HG02798 (cell line): Measurements from ENCODE around the gene SRRM2.

Experiments
- ATAC-seq: cut with Tn5 transposase; IDR thresholded peaks from one replicate; pipeline ENCODE4 v1.9.1; 2021; ENCODE audit warnings: mild to moderate bottlenecking; ENCODE audit not compliant: unreplicated experiment, poor library complexity

SRRM2 gene

DNA sequence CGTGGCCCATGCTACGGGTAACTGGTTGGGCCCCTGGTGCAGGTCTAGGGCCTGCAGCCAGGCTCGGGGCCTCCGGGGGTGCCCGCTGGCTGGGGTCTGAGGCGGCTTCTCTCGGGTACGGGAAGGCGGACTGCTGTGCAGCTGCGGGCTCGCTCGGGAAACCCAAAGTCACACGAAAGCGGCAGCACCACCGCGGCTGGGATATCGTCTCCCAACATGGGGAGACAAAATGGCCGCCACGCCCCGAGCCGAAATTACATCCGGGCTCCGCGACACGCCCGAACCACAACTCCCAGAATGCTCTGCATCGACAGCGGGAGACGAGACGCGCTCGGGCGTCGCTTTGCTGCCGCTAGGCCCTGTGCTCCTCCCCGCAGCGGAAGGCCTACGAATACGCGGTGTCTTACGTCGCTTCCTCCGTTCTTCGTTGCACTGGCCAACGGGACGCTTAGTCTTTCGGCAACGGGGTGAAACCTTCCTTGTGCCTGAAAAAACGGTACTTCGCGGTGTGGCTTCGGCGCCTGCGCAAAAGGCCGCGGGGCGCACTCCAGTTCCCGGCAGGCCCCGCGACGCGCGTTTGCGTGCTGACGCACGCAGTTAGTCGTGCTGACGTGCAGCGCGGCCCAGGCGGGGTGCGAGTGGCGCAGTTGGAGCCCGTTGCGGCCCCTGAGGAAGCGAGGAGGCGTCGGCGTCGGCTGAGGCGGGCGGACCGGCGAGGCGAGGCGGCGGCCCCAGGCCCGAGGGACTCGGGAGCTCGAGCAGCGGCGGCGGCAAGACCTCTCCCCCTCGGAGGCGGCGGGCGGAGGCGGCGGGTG, at the start of gene SRRM2:
SRRM2 (plus strand) TSS at position 604 of the 815 bp plus-strand sequence. CDS start 3,727 bp downstream, outside the sequence.
- ATAC-seq, result peak; percentile 82

DNA sequence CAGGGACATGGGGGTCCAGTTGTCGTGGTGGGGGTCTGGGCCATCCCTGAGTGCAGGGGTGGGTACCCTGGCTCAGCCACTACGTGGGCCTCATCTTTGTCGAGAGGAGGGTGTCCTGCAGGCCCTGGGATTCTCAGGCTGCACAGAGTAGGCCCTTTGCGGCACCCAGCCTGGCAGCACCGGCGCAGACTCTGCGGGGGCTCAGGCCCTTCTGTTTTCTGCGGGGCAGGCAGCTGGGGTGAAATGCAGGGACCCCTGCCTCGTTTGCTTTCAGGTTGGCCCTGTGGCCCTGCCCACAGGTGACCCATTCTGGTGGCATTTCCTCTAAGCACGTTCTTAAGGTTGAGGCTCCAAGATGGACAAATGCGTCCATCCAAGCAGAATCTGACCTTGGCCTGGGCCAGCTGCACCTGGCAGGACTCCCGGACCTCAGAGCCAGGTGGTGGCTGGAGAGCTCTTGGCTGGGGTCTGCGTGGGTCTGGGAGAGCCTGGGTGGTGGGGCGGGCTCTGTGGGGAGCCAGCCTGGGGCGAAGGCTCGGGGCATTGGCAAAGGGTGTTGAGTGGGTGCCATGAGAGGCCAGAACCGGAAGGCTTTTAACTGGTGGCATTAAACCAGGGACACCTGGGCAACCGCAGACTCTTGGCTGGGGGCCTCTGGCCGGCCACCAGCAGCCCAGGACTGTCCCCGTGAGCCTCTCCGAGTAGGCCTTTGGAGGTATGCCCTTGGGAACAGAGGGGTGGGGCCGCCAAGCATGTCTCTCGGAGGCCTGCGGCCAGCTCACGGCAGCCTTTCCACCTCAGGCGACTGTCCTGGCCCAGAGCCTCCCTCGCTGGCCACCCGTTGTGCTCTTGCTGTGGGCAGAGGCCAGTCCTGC, 49.3 kb upstream of the SRRM2 start:
- ATAC-seq, result no peak

DNA sequence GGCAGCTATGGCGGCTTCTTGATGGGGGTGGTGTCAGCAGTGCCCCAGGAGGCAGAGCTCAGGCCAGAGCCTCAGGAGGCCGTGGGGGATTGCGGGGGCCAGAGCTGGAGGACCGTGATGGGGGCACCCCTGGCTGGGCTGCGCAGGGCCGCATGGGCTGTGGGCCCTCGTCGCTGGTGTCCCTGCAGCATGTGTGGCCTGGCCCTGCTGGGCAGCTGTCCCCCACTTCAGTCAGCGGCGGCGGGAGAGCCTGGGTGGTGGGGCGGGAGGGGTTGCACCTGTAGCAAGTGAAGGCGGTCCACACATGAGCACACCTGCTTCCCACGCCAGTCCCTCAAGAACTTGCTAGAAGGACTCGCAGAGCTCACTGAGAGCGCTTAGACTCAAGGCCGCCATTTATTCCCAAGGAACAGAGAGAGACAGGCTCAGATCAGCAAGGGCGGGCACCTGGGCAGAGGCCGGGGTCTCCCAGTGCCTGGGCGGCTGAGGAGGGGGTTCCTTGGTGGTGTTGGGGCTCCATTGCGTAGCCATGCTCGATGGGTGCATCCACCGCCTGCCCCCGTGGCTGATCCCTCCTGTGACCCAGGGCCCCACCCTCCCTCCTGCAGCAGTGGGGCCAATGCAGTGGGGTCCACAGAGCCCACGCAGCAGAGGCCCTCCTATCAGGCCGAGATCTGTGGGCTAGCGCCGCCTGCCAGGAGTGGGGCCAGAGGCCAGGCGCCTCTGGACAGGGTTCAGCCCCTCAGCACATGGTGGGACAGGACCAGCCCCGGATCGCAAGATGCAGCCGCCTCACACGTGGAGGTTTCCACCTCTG, 48.1 kb upstream of the SRRM2 start:
- ATAC-seq, result no peak

DNA sequence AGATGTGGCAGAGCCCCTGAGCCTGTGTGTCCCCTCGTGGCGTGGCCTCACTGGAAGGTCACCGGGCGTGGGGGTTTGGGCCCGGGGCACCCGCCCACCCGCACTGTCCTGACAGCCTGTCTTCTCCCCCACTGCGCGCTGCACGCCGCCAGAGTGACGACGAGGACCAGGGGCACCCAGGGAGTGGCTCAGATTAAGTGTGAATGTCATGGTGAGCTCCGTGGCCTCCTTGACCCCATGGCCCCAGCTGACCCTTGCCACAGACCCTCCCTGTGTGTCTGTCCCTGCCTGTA, 47.5 kb upstream of the SRRM2 start:
- no peak for ATAC-seq

DNA sequence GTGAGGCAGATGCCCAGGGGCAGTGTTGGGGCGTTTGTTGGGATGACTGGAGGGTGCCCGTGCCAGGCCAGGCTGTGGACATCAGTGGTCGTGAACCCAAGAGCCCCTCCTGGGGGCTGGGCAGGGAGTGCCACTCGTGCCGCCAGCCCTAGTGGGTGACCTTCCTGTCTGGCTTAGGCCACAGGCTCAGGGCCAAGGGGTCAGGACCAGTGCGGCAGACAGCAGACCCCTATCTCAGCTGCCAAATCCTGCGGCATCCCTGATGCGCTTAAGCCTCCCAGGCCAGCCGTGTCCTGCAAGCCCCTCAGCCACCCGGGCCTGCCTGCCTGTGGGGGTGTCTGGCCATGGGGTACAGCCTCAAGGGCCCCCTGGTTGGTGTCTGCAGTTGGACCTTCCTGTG, 47.1 kb upstream of the SRRM2 start:
- ATAC-seq, result no peak

DNA sequence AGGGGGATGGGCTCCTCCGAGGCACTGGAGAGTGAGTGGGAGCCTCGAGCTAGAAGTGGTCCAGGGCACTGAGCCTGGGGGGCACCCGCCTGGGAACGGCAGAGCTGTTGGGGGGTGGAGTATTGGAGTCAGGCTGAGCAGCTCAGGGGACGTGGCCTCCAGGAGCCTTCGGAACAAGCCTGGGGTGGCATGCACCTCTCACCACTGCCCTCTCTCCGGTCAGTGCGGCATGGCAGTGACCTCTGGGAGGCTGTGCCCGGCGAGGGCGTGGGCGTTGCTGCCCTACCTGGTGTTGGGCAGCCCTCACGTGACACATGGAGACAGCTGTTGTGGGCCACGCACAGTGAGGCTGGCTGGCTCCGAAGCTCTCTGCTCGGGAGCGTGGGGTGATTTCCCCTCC, 46.4 kb upstream of the SRRM2 start:
- no peak for ATAC-seq

DNA sequence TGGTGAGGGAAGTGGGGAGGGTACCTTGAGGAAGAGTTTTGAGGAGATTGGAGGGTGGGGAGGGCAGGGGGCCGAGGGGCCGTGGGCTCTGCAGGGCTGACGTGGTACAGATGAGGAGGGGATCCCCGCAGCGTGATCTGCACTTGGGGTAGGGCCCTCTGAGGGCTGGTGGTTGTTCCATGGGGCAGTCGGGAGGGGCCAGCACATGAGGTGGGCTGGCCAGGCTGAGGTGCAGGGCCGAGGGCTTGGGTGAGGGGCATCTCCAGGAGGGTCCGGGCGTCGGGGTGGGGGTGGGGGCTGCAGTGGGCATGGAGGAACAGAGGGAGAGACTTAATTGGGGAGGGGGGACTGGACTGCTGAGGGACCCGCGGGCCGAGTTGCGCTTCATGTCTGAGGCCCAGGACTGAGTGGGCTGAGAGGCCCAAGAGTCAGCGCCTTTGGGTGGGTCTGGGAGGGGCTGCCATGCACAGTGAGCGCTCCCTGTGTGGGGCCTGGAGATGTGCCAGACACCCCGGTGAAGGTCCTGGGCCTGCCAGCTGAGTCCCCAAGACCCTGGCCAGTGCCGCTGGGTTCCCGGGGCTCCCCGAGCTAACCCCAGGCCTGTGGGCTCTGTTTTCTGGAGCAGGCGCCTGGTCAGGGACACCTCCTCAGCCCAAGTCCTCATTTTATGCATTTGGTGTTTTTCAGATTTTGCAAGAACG, 45.7 kb upstream of the SRRM2 start:
- ATAC-seq, result no peak

DNA sequence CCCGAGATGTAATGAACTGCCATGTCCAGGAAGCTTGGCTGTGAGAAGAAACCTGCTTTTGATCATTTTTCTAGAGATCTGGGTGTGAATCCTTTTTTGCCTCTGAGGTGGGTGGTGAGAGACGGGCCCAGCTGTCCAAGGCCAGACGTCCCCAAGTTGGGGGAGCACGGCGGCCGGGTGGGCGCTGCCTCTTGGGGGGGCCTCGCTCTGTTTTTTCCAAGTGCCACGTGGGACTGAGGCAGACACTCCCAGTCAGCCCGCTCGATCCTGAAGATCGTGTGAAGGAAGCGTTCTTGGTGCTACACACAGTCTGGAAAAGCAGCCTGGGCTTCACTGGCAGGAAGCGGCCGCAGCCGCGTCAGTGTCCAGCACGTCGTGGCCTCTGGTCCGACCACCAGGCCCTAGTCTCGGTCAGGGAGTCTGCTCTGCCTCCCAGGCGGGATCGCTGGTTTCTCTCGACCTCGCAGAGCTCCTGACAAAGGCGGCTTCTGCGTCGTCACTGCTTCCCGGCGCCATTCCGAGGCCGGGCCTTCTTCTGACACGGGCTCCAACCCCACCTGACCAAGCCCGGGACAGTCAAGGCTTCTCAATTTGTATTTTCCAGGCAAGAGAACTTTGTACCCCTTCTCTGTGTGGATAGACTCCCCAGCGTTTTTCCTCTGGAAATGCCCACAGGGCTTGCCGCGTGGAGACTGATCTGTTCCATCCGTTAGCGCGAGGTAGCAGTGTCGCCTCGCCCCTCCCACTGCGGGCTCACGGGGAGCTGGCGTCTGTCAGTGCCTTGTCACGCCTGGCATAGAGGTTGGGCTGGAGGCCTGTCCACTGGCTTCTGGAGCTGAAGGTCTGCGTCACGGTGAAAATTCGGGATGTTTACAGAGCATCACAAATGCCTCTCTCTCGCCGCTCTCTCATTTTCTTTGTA, 44.8 kb upstream of the SRRM2 start:
- ATAC-seq, result no peak

DNA sequence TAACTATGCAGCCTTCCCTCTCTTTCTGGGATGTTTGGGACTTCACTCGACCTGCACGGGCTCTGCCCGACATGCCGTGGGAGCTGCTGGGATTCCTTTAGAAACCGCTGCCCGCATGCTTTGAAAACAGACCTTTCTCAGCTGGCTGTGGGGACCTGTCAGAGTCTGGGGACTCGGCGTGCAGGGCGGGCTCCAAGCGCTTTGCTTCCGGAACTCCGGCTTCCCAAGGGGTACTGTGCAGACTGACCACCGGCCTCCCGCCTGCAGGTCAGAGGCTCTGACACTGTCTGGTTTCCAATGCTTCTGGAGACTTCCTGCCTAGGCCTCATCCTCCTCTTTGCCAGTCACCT, 44.2 kb upstream of the SRRM2 start:
- ATAC-seq, result no peak

DNA sequence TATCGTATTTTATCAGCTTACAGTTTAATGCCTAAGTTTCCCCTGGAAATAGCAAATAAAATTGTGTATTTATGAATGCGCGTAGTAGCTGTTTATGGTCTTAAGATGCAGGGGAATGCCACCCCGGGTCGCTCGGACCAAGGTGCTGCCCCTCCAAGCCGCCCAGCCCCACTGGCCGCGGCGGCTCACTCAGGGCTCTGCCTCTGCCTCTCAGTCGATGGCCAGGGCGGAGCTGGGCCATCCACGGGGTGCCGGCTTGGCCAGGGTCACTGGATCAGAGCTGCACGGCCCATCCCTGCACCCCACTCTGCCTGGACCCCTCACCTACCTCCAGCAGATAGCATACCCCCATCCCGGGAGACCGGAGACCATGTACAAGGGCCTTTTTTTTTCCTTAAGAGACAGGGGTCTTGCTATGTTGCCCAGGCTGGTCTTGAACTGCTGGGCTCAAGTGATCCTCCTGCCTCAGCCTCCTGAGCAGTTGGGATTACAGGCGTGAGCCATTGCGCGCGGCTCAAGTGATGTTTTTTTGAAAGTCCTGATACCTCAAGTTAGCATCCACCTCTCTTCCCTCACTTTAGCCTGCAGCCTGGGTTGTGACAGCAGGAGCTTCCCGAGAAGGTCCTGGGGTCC, 43.4 kb upstream of the SRRM2 start:
- ATAC-seq, result no peak

DNA sequence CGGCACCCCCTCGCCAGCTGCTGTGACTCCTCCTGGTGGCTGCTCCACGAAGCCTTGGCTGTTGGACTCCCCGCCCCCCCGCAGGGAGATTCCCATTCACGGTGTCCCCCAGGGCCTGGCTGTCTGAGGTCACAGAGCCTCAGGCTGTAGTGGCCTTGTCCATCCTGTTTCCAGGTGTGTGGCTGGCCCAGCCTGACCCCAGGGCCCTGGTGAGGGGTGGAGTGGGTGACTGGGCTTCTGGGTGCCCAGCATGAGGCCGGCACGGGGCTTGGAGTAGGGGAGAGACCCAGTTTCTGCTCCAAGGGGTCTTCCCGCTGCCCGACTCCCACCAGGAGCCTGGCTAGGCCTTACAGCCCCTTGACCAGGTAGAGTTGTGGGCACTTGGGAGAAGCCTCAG, 42.9 kb upstream of the SRRM2 start:
- no peak for ATAC-seq

DNA sequence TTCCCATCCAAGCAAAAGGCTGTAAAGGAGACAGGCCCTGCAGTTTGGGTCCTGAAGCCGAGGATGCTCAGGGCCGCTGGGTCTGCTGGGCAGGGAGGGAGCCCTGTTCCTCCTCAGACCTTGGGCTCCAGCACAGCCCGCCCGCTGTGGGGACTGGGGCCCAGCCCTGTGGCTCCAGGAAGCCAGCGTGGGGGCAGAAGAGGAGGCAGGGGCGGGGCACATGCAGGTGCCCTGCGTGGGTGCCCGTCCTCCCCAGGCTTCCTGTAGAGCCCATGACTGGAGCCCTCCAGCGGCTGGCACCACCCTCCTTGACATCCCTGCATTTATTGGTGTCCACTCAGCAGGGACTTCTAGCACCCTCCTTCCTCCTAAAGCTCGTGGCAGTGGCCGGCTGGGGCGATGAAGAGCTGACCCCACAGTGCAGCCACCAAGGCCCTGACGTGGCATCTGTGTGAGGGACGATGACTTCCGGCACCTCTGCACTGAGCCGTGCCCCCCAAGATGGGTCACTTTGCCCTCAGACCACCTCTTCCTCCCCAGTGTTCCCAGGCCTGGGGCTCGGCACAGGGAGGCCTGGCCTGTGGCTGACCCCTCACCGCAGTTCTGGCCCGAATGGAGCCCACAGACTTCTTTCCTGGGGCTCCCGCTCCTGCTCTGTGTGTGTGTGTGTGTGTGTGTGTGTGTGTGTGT, 42.3 kb upstream of the SRRM2 start:
- no peak for ATAC-seq

DNA sequence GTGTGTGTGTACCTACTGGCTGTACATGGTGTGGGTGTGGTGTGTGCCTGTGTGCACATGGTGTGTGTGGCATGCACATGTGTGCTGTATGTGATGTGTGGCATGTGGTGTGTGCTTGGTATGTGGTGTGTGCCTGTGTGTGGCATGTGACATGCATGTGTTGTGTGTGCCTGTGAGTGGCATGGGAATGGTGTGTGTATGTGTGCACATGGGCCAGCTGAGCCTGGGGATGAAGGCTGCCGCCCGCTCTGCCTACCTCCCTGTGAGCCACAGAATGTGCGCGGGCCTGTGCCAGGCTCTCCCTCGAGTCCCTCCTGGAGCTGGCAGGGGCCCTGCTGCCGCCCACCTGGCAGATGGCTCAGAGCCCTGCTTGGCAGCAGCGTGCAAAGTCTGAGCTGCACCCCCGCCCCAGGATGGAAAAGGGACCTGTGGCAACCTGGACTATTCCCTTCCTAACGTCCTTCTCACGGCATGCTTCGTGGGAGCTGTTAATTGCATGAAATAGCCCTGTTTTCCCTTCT, 41.7 kb upstream of the SRRM2 start:
- no peak for ATAC-seq

DNA sequence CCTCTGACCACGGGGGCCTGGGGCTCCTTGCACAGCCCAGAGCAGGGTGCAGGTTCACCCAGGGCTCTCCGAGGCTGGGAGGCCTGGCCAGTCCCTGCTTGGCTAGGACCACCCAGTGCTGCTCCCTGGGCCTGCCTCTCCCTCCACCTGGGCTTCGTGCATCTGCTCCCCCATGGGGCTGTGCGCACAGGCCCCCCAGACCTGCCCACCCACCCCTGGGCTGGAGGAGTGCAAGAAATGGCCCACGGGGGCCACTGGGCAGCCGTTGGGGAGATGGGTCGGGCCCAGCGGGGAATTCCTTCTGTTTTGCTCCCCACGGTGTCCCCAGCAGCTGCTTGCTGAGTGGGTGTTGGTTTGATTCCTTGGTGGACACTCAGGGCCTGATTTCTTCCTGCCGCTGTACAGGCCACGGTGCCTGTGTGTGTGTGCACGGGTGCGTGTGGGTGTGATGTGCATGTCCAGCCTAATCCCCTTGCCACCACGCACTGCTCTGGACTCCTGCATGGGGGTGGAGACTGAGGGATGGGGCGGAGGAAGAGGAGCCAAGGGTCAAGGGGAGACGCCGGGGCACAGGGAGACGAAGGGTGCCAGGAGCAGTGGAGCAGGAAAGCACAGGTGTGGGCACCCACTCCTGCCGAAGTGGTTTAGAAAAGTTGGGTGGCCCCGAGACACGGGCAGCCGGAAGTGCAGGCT, 40.9 kb upstream of the SRRM2 start:
- ATAC-seq, result no peak

DNA sequence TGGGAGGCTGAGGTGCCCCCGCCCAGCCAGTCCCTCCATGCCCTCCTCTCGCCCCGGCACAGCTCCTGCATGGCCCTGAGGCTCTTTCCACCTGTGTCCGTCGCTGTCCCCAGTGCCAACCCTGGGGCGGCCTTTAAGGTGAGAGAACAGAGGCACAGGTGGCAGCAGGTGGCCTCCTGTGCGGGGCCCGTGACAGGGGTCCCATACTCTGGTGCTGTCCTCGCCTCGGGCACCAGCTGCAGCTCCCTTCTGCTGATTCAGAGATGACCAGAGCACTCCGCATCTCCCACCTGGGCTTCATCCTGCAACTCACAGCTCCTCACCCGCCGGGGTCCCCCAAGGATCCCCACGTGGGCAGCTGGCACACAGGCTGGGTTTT, 40.4 kb upstream of the SRRM2 start:
- no peak for ATAC-seq

DNA sequence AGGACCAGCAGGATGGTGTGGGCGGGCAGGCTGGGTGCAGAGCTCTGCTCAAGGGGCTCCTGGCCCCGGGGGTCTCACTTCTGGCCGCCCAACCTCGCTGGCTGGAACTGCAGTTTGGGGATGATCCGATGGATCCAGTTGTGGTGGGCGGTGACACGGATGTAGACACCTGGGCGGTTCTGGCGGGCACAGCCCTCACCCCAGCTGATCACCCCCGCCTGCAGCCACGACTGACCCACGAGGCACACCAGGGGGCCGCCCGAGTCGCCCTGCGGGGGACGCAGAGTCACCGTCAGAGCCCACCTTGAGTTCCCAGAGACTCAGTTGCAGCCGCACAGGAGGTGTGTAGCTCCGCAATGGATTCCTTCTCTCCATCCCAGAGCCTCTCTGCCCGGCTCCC, 39.9 kb upstream of the SRRM2 start:
- no peak for ATAC-seq

DNA sequence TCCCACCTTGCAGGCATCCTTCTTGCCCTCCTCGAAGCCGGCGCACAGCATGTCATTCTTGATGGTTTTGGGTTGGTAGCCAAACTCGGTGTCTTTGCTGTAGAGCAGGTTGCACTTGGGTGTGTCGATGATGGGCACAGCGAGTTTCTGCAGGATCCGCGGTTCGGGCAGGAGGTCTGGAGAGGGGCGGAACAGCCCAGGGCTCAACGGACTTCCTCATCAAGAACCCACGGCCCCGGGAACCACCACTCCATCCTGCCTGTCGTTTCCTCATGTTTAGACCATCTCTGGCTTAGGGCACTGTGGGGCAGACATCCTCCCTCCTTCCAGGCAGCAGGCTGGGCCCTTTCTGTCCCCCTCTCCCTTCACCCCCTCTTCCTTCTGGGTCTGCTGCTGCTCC, 38.9 kb upstream of the SRRM2 start:
- ATAC-seq, result no peak
